Activated B cell treated with CpG ODN at 0.5 μM for 24 hours (primary cell): ENCODE measurements around the gene CHAMP1. TPM values are rescaled to one million over a fixed set of nuclear protein-coding genes. Genes with fewer than 3 reads are reported as not detected.

Source experiments
- ATAC-seq: fragments of 200-7000 bp; cut with Tn5 transposase; one replicate; pipeline ENCODE4 v1.10.0; 2021; ENCODE audit warnings: low read depth, mild to moderate bottlenecking, moderate library complexity
- CTCF ChIA-PET: fragments of 350-600 bp; sonication (Branson Sonifier 250); formaldehyde crosslinking; loops from one replicate; lab custom pipeline; 2021; ENCODE audit warnings: antibody characterized with exemption; lab: Charles Lee
- POLR2A ChIA-PET: fragments of 350-600 bp; sonication (Branson Sonifier 250); formaldehyde crosslinking; loops from one replicate; lab custom pipeline; 2021; ENCODE audit warnings: antibody characterized with exemption; lab: Charles Lee
- DNase-seq: peaks from one replicate; pipeline ENCODE4 v3.0.0; 2022
- H3K27ac Mint-ChIP-seq: one replicate; pipeline ENCODE4 v1.8.0; 2020; ENCODE audit warnings: mixed read lengths
- H3K27me3 Mint-ChIP-seq: one replicate; pipeline ENCODE4 v1.8.0; 2021; ENCODE audit warnings: mixed read lengths
- H3K36me3 Mint-ChIP-seq: one replicate; pipeline ENCODE4 v1.8.0; 2021; ENCODE audit warnings: low read depth, mixed read lengths
- H3K4me1 Mint-ChIP-seq: one replicate; pipeline ENCODE4 v1.8.0; 2021; ENCODE audit warnings: mixed read lengths
- H3K4me3 Mint-ChIP-seq: one replicate; pipeline ENCODE4 v1.8.0; 2020; ENCODE audit warnings: mild to moderate bottlenecking, mixed read lengths
- H3K9me3 Mint-ChIP-seq: one replicate; pipeline ENCODE4 v1.8.0; 2020; ENCODE audit warnings: mixed read lengths
- intact Hi-C: fragments of 100-400 bp; cut with micrococcal nuclease; formaldehyde crosslinking; loops from one replicate; pipeline ENCODE4 v1.15.1; 2024
- total RNA-seq: library from RNA; stranded (reverse); gene quantifications from 2 replicates; pipeline ENCODE4 v1.2.3, GENCODE V29; 2022
- TF ChIP-seq, protein P1 (sequence below): fragments of 200-600 bp; IDR thresholded peaks from one replicate; pipeline ENCODE4 v1.8.0; 2022; ENCODE audit warnings: antibody characterized with exemption, mild to moderate bottlenecking

Gene CHAMP1
- total RNA-seq, 1 donor from 2014 or later = 34.8 TPM

DNA sequence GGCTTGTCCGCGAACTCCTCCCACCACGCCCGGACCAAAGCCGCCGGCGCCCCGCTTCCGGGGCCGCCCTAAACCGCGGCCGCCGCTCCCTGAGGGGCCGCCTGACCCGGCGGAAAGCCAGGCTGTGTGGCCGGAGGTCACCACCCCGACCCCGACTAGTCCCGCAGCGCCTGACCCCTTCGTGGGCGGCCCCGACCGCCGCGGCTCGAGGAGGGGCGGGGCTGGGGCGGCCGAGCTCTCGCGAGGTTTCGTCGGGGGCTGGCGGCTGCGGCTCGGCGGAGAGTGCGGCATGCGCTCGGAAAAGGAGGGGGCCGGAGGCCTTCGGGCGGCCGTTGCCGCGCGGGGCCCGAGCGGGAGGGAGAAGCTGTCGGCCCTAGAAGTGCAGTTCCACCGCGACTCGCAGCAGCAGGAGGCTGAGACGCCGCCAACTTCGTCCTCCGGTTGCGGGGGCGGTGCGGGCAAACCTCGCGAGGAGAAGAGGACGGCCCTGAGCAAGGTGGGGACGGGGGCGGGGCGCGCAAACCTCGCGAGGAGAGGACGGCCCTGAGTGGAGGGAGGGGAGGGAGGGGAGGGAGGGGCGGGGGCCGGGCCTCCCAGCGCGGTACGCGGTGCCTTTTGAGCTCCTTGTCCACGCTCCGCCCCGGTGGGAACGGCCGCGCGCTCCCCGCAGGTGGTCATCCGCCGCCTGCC lies 32.8 kb upstream of the CHAMP1 start, which contains the start of gene UPF3A:
UPF3A (plus strand) TSS at position 251 of the 690 bp plus-strand sequence; CDS start at position 290, 39 bp downstream.
- Mint-ChIP-seq H3K27me3 (no peaks in the 10 kb centered on the region), H3K36me3 (peaks cover 48% of the 10 kb centered on the region), H3K9me3 (no peaks in the 10 kb centered on the region), H3K4me3 (peak within 1 kb of the TSS; percentile 91), H3K27ac (peak within 1 kb of the TSS; percentile 97), H3K4me1 (peaks cover 33% of the 10 kb centered on the region)
- CTCF ChIA-PET = interaction anchor here (1.1 kb wide), 1 partner anchor 30 kb away, joined by 4 read pairs; no protein-coding TSS in a partner anchor
- intact Hi-C loops = loop anchor here (1.0 to 2.0 kb wide), 3 partner anchors 19 to 46 kb away; partner anchors contain the start of gene CHAMP1
- ATAC-seq (peak; percentile 80), DNase-seq (peak; percentile 95)
- POLR2A ChIA-PET = interaction anchor here (0.6 to 2.4 kb wide), 22 partner anchors 13 to 1071 kb away, joined by 3 to 22 read pairs (median 4); partner anchors contain the start of genes CHAMP1 and LAMP1
- TF ChIP-seq, protein P1, sequence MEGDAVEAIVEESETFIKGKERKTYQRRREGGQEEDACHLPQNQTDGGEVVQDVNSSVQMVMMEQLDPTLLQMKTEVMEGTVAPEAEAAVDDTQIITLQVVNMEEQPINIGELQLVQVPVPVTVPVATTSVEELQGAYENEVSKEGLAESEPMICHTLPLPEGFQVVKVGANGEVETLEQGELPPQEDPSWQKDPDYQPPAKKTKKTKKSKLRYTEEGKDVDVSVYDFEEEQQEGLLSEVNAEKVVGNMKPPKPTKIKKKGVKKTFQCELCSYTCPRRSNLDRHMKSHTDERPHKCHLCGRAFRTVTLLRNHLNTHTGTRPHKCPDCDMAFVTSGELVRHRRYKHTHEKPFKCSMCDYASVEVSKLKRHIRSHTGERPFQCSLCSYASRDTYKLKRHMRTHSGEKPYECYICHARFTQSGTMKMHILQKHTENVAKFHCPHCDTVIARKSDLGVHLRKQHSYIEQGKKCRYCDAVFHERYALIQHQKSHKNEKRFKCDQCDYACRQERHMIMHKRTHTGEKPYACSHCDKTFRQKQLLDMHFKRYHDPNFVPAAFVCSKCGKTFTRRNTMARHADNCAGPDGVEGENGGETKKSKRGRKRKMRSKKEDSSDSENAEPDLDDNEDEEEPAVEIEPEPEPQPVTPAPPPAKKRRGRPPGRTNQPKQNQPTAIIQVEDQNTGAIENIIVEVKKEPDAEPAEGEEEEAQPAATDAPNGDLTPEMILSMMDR = no peak

DNA sequence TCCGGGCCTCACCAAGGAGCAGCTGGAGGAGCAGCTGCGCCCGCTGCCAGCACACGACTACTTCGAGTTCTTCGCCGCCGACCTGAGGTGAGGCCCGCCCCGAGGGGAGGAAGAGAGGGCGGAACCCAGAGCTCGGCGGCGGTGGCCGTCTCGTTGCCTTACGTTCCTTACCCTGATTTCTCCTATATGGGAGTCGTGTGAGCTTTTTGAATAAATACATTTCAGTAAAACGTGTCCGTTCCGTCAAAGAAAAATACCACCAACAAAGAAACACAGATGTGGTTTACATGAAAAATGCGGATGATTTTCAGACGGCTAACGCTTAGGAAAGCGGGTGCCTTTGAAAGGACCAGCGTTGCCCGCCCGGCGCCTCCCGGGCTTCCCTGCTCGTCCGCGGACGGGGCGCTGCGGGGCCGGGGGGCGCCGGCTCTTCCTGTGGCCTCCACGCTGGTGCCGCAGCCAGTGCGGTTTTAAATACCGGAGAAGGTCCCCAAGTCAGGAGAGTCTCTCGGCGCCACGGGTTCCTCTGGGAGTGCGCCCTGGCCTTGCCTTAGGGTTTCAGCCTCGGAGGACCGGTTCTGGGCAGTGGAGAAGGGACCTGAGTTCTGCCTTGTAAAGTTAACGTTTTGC lies 32.1 kb upstream of the CHAMP1 start:
- peaks cover 33% of the 10 kb centered on the region for H3K4me1 Mint-ChIP-seq
- ATAC-seq (peak; percentile 63), DNase-seq (peak; percentile 22)
- H3K36me3 Mint-ChIP-seq = peaks cover 53% of the 10 kb centered on the region
- intact Hi-C loops = no loop called here
- H3K27me3 Mint-ChIP-seq = no peaks in the 10 kb centered on the region
- H3K9me3 Mint-ChIP-seq = no peaks in the 10 kb centered on the region
- TF ChIP-seq, protein P1 = no peak
- H3K4me3 Mint-ChIP-seq = peak overlapping the region; percentile 91
- POLR2A ChIA-PET = interaction anchor here (0.6 to 2.4 kb wide), 21 partner anchors 13 to 1072 kb away, joined by 3 to 22 read pairs (median 4); partner anchors contain the start of gene CHAMP1
- CTCF ChIA-PET = interaction anchor here (0.6 to 1.1 kb wide), 2 partner anchors 30 to 59 kb away, joined by 3 to 4 read pairs; no protein-coding TSS in a partner anchor
- H3K27ac Mint-ChIP-seq = peak overlapping the region; percentile 88

DNA sequence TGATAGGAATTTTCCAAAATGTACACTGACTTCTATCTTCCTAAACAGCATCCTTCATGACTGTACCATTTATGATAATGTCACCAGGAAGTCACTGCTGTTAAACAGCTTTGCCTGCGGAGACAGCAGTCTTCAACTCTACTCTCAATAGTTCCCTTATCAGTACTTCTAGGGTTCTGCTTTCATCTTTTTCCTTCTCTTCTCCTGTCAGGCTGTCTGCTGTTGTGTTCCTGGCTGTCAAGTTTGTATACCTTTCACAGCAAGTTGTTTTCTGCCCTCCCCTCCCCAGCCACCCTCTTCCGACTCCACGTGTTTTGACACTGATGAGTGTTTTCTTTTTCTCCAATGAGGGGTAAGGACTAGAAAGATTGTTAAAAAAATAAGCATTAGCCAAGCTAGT lies 30.7 kb upstream of the CHAMP1 start:
- H3K9me3 Mint-ChIP-seq = no peaks in the 10 kb centered on the region
- intact Hi-C loops = no loop called here
- peaks cover 33% of the 10 kb centered on the region for H3K4me1 Mint-ChIP-seq
- TF ChIP-seq, protein P1 = no peak
- ATAC-seq (no peak), DNase-seq (no peak)
- POLR2A ChIA-PET = no interaction called here
- H3K27ac Mint-ChIP-seq = no peak overlapping the region
- no peaks in the 10 kb centered on the region for H3K27me3 Mint-ChIP-seq
- CTCF ChIA-PET = no interaction called here
- H3K36me3 Mint-ChIP-seq = peaks cover 58% of the 10 kb centered on the region
- H3K4me3 Mint-ChIP-seq = peak overlapping the region; percentile 48

DNA sequence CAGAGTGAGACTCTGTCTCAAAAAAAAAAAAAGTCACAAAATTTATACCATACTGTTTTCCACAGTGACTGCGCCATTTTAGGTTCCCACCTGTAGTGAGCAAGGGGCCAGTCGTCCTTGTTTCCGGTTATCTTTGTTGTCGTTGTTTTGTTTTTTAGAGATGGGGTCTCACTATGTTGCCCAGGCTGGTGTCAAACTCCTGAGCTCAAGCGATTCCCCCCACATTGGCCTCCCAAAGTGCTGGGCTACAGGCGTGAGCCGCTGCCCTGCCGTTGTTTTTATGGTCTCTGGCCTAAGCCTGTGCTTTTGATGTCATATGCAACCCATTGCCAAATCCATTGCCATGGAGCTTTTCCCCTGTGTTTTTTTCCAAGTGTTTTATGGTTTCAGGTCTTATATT lies 29.6 kb upstream of the CHAMP1 start:
- ChIA-PET CTCF (no interaction called here), POLR2A (no interaction called here)
- Mint-ChIP-seq H3K27me3 (no peaks in the 10 kb centered on the region), H3K27ac (no peak overlapping the region), H3K4me1 (peaks cover 31% of the 10 kb centered on the region), H3K9me3 (no peaks in the 10 kb centered on the region), H3K4me3 (no peak overlapping the region), H3K36me3 (peaks cover 66% of the 10 kb centered on the region)
- no peak for ATAC-seq
- TF ChIP-seq, protein P1 = no peak
- DNase-seq = no peak
- intact Hi-C loops = no loop called here
